H1 (cell line): ENCODE measurements around the gene VSIG2. TPM values are rescaled to one million over a fixed set of nuclear protein-coding genes. Genes with fewer than 3 reads are reported as not detected.

Experiments
- BCL11A ChIP-seq, 2 experiments: IDR thresholded peaks; one replicate each; pipeline ENCODE4 v1.6.1; 2011; ENCODE audit warnings: low read depth in 2 of 2, low read length in 2 of 2, mild to moderate bottlenecking in 2 of 2
- BRCA1 ChIP-seq: IDR thresholded peaks from 2 replicates; pipeline ENCODE4 v1.6.1; 2012; ENCODE audit warnings: low read depth, low read length, improper control_type of control experiment
- CBX8 ChIP-seq: fragments of 300-800, 300-1000 bp; sonication (generic); IDR thresholded peaks from 2 replicates; pipeline ENCODE4 v1.7.1; 2016; ENCODE audit warnings: low read depth, low read length, borderline replicate concordance
- CEBPB ChIP-seq: IDR thresholded peaks from 2 replicates; pipeline ENCODE4 v1.6.1; 2012; ENCODE audit warnings: low read depth, low read length
- CHD1 ChIP-seq: IDR thresholded peaks from 2 replicates; pipeline ENCODE4 v1.6.1; 2012; ENCODE audit warnings: low read depth, low read length, improper control_type of control experiment
- CREB1 ChIP-seq: IDR thresholded peaks from 2 replicates; pipeline ENCODE4 v1.6.1; 2012; ENCODE audit warnings: inconsistent platforms
- EGR1 ChIP-seq: IDR thresholded peaks from 2 replicates; pipeline ENCODE4 v1.6.1; 2011; ENCODE audit warnings: low read depth, low read length, borderline replicate concordance
- EZH2 ChIP-seq: fragments of 200-600 bp; sonication (generic); IDR thresholded peaks from 2 replicates; pipeline ENCODE4 v1.7.1; 2012; ENCODE audit warnings: low read depth, mild to moderate bottlenecking, moderate library complexity, low read length, inconsistent platforms; ENCODE audit not compliant: severe bottlenecking
- FOSL1 ChIP-seq: IDR thresholded peaks from 2 replicates; pipeline ENCODE4 v1.6.1; 2011; ENCODE audit warnings: mild to moderate bottlenecking, low read depth, low read length, moderate library complexity; ENCODE audit not compliant: insufficient read depth
- GABPA ChIP-seq: IDR thresholded peaks from 2 replicates; pipeline ENCODE4 v1.6.1; 2011; ENCODE audit warnings: mild to moderate bottlenecking, low read length, moderate library complexity, borderline replicate concordance; ENCODE audit not compliant: insufficient read depth
- GTF2F1 ChIP-seq: IDR thresholded peaks from 2 replicates; pipeline ENCODE4 v1.6.1; 2012; ENCODE audit warnings: low read depth, low read length, improper control_type of control experiment, borderline replicate concordance
- KDM5A ChIP-seq: fragments of 200-600 bp; IDR thresholded peaks from 2 replicates; pipeline ENCODE4 v1.7.1; 2012; ENCODE audit warnings: mild to moderate bottlenecking, low read length, inconsistent platforms, mixed read lengths
- NRF1 ChIP-seq: IDR thresholded peaks from 2 replicates; pipeline ENCODE4 v1.6.1; 2011; ENCODE audit warnings: mild to moderate bottlenecking, low read depth, low read length, improper control_type of control experiment
- RFX5 ChIP-seq: IDR thresholded peaks from 2 replicates; pipeline ENCODE4 v1.6.1; 2011; ENCODE audit warnings: low read depth, low read length, improper control_type of control experiment, borderline replicate concordance
- SAP30 ChIP-seq: fragments of 300-600 bp; sonication (generic); IDR thresholded peaks from 2 replicates; pipeline ENCODE4 v1.7.1; 2012; ENCODE audit warnings: low read length, moderate library complexity, mild to moderate bottlenecking, inconsistent platforms; ENCODE audit not compliant: insufficient read depth, insufficient replicate concordance
- SIN3A ChIP-seq, 2 experiments: IDR thresholded peaks in 1 of 2; conservative IDR thresholded peaks in 1 of 2; 2 replicates each; pipeline ENCODE4 v1.6.1; 2011 to 2012; ENCODE audit warnings: low read length in 2 of 2, improper control_type of control experiment in 1 of 2, low read depth in 1 of 2, mild to moderate bottlenecking in 1 of 2
- SIRT6 ChIP-seq: IDR thresholded peaks from one replicate; pipeline ENCODE4 v1.7.1; 2012; ENCODE audit warnings: low read length, inconsistent platforms
- SIX5 ChIP-seq: IDR thresholded peaks from 2 replicates; pipeline ENCODE4 v1.6.1; 2011; ENCODE audit warnings: mild to moderate bottlenecking, low read depth, low read length
- SP1 ChIP-seq: IDR thresholded peaks from 2 replicates; pipeline ENCODE4 v1.6.1; 2011; ENCODE audit warnings: low read depth, low read length
- SP4 ChIP-seq: IDR thresholded peaks from 2 replicates; pipeline ENCODE4 v1.6.1; 2012; ENCODE audit warnings: low read length, inconsistent platforms
- SRF ChIP-seq: IDR thresholded peaks from 2 replicates; pipeline ENCODE4 v1.6.1; 2011; ENCODE audit warnings: mild to moderate bottlenecking, low read depth, low read length, moderate library complexity
- TAF7 ChIP-seq: optimal IDR thresholded peaks from 2 replicates; pipeline ENCODE3; 2011; ENCODE audit warnings: low read depth, mild to moderate bottlenecking, inconsistent platforms, low read length, moderate library complexity, borderline replicate concordance
- TEAD4 ChIP-seq: IDR thresholded peaks from 2 replicates; pipeline ENCODE4 v1.6.1; 2012; ENCODE audit warnings: low read depth, low read length, inconsistent platforms, mixed read lengths
- YY1 ChIP-seq: IDR thresholded peaks from 2 replicates; pipeline ENCODE4 v1.6.1; 2011; ENCODE audit warnings: low read depth, mild to moderate bottlenecking, low read length
- ZNF274 ChIP-seq: IDR thresholded peaks from 2 replicates; pipeline ENCODE4 v1.7.0; 2012; ENCODE audit warnings: low read length, borderline replicate concordance; ENCODE audit errors: extremely low read depth
- polyA plus RNA-seq, 7 experiments: library from polyadenylated mRNA; depleted of rRNA in 3 of 7; stranded (reverse) in 5 of 7; unstranded in 2 of 7; fragments of >200 nt in 5 of 7; fragments of 200-250 nt in 2 of 7; gene quantifications; 1 replicate in 5 of 7; 2 replicates in 1 of 7; 4 replicates in 1 of 7; pipeline versions ENCODE4 v1.2.1 to v1.2.3, GENCODE V29; 2011 to 2013; ENCODE audit warnings: missing spikeins in 2 of 7, mixed read lengths in 2 of 7
- total RNA-seq: library from RNA; stranded (reverse); fragmentation: NEBNext Ultra II Directional; extraction: Animal tissue kit (Norgen Biotek cat#: 25700); gene quantifications from 2 replicates; pipeline ENCODE4 v1.2.1, GENCODE V29; 2021

The VSIG2 gene
- total and polyA plus RNA-seq, 2 of the 8 experiments (the other 6 are each of a cell fraction or from before 2014, with no cell fraction given), result 0.18 TPM; not detected in 1

DNA sequence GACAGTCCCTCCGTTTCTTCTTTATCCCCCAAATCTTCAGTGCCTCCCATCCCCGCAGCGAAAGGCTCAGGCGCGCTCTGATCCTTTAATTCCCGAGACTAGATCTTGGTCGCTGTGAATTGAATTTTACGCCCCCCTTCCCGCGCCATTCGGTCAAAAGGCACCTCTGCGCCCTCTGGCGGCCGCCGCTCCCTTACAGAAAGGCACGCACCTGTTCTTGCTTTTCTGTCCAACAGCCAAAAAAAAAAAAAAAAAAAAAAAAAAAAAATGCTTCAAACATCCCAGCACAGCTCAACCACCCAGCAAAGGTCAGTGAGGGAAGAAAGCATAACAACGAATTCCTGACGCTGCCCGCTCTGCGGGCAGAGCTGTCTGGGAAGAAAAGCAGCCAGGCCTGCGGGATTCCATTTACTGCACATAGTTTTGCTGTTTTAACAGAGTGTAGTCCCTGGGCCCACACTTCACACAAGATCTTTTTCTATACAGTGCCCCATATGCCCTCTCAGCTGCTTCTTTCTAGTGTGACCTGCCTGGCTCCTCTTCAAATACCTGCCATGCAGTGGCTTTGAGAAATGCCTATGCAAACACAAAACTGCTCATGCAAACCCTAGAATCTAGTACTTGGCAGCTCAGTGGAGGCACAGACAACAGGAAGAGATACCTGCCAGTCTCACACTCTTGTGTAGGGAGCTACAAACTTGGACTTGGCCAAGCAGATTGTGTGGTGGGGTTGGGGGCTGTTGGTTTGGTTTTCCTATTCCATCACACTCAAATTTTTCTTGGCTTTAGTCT lies 11.3 kb upstream of the VSIG2 start (continued):
- TF ChIP-seq CREB1 (no peak), EZH2 (no peak), TAF7 (peak; percentile 21), SP4 (no peak), BRCA1 (no peak), NRF1 (no peak), SP1 (0 out of 2 replicates have a peak, but pooled peaks have one; percentile 15), SIRT6 (no peak), TEAD4 (no peak), ZNF274 (no peak), SIN3A (conservative IDR thresholded peaks at IDR 0.05 in 1 of 2, IDR thresholded peaks at IDR 0.05 in 1 of 2; ENCODE audit: low read depth in 1 of 2, low read length in 2 of 2) (no peak), SRF (no peak), KDM5A (no peak), EGR1 (0 out of 2 replicates have a peak, but pooled peaks have one; percentile 18), SIX5 (no peak), CHD1 (no peak), RFX5 (no peak), GABPA (no peak), YY1 (peak; percentile 53; the same call in 1 of the 2 replicates), FOSL1 (no peak), GTF2F1 (no peak), BCL11A (IDR thresholded peaks at IDR 0.05; ENCODE audit: low read depth in 2 of 2, low read length in 2 of 2) (no peak), SAP30 (no peak), CBX8 (no peak), CEBPB (no peak)
